Calu3 (cell line): ENCODE results near the gene GALNT5. TPM values are rescaled to one million over a fixed set of nuclear protein-coding genes. Genes with fewer than 3 reads are reported as not detected.

Source experiments
- BruUV-seq: library from RNA; stranded (reverse); fragments of 400-500 nt; replicated peaks from 2 replicates; lab custom pipeline; 2021; lab: Mats Ljungman, UMichigan
- CTCF ChIA-PET: fragments of 300-600 bp; sonication (Branson Sonifier 250); formaldehyde crosslinking; loops from one replicate; lab custom pipeline; 2022; ENCODE audit warnings: antibody characterized with exemption; lab: Charles Lee
- DNase-seq: peaks from one replicate; pipeline ENCODE4 v3.0.0; 2022
- H3K27ac Mint-ChIP-seq: one replicate; pipeline ENCODE4 v1.8.0; 2022; ENCODE audit warnings: mixed read lengths; ENCODE audit not compliant: unreplicated experiment
- H3K27me3 Mint-ChIP-seq: one replicate; pipeline ENCODE4 v1.8.0; 2022; ENCODE audit warnings: mixed read lengths; ENCODE audit not compliant: unreplicated experiment
- H3K36me3 Mint-ChIP-seq: one replicate; pipeline ENCODE4 v1.8.0; 2022; ENCODE audit warnings: mild to moderate bottlenecking, moderate library complexity, mixed read lengths; ENCODE audit not compliant: insufficient read depth, unreplicated experiment
- H3K4me1 Mint-ChIP-seq: one replicate; pipeline ENCODE4 v1.8.0; 2022; ENCODE audit warnings: mild to moderate bottlenecking, low read depth, mixed read lengths; ENCODE audit not compliant: unreplicated experiment
- H3K4me3 Mint-ChIP-seq: one replicate; pipeline ENCODE4 v1.8.0; 2022; ENCODE audit warnings: mild to moderate bottlenecking, low read depth, moderate library complexity, mixed read lengths; ENCODE audit not compliant: unreplicated experiment
- H3K9me3 Mint-ChIP-seq: one replicate; pipeline ENCODE4 v1.8.0; 2022; ENCODE audit warnings: low read depth, mixed read lengths; ENCODE audit not compliant: unreplicated experiment
- CTCF ChIP-seq: fragments of 200-600 bp; IDR thresholded peaks from one replicate; pipeline ENCODE4 v1.8.0; 2022; ENCODE audit warnings: antibody characterized with exemption; ENCODE audit not compliant: unreplicated experiment
- intact Hi-C: fragments of 100-400 bp; cut with micrococcal nuclease; formaldehyde crosslinking; loops from one replicate; pipeline ENCODE4 v1.10.0; 2022; ENCODE audit not compliant: unreplicated experiment
- total RNA-seq: library from RNA; stranded (reverse); gene quantifications from 2 replicates; pipeline ENCODE4 v1.2.3, GENCODE V29; 2022

GALNT5 gene
- total RNA-seq, 1 experiment from 2014 or later = 51.7 TPM

DNA sequence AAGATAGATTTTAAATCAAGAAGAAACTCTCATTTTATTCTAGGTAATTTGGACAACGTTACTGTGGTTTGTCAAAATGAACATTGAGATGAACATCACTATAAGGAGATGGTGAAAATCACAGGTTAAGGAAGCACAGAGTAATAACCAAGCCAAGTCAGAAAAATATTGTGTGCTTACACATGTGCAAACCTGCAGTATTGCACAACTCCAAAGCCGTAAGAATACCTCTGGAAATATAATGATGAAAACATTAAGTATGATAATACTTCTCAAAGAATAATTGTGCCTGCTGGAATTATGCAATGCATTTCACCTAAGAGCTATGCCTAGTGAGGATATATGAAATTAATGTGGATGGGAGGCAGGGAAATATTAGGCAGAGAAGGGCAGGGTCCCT, 21.1 kb upstream of the GALNT5 start:
- Mint-ChIP-seq H3K36me3 (no peaks in the 10 kb centered on the region), H3K9me3 (peaks cover 2% of the 10 kb centered on the region), H3K4me1 (no peaks in the 10 kb centered on the region), H3K4me3 (no peak overlapping the region), H3K27me3 (no peaks in the 10 kb centered on the region), H3K27ac (no peak overlapping the region)
- no peak for TF ChIP-seq CTCF
- CTCF ChIA-PET = no interaction called here
- intact Hi-C loops = no loop called here
- BruUV-seq = no TSS peak
- no peak for DNase-seq

DNA sequence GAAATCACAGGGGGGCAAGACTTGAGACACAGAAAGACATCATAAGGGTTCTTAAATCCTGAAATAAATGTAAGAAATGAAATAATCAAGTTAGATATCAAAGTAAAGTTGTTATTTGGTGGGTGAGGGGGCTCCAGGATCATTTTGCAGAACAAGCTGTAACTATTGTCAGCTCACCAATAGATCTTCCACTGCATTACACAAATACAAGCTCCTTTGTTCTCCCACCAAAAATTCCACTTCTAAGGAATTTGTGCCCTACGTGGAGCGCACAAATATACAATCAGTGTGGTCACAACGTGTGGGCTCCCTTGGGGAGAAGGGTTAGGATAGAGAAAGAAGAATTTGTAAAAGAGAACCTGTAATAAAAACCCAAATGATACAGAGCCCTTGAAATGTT, 19.2 kb upstream of the GALNT5 start:
- no peak for TF ChIP-seq CTCF

GRCh38 chr2:157244691-157245090, 12.8 kb upstream of the GALNT5 start:
- DNase-seq = no peak
- TF ChIP-seq CTCF = no peak
- no TSS peak for BruUV-seq
- intact Hi-C loops = no loop called here
- no peak overlapping the region for H3K4me3 Mint-ChIP-seq
- CTCF ChIA-PET = no interaction called here
- H3K9me3 Mint-ChIP-seq = no peaks in the 10 kb centered on the region
- peaks cover 12% of the 10 kb centered on the region for H3K36me3 Mint-ChIP-seq
- peak overlapping the region; percentile 89 for H3K27ac Mint-ChIP-seq
- peaks cover 40% of the 10 kb centered on the region for H3K4me1 Mint-ChIP-seq
- no peaks in the 10 kb centered on the region for H3K27me3 Mint-ChIP-seq

More for the DNA sequence above, 19.2 kb upstream of the GALNT5 start:
- H3K4me1 Mint-ChIP-seq = no peaks in the 10 kb centered on the region
- H3K4me3 Mint-ChIP-seq = no peak overlapping the region
- no peaks in the 10 kb centered on the region for H3K9me3 Mint-ChIP-seq
- no peak overlapping the region for H3K27ac Mint-ChIP-seq
- intact Hi-C loops = no loop called here
- no peak for DNase-seq
- no TSS peak for BruUV-seq
- no peaks in the 10 kb centered on the region for H3K36me3 Mint-ChIP-seq
- no peaks in the 10 kb centered on the region for H3K27me3 Mint-ChIP-seq
- CTCF ChIA-PET = no interaction called here

GRCh38 chr2:157245144-157245840, 12.2 kb upstream of the GALNT5 start:
- Mint-ChIP-seq H3K36me3 (peaks cover 12% of the 10 kb centered on the region), H3K4me3 (peak overlapping the region; percentile 19), H3K4me1 (peaks cover 40% of the 10 kb centered on the region), H3K27ac (peak overlapping the region; percentile 89), H3K27me3 (no peaks in the 10 kb centered on the region), H3K9me3 (no peaks in the 10 kb centered on the region)
- no peak for TF ChIP-seq CTCF
- intact Hi-C loops = no loop called here
- DNase-seq = no peak
- CTCF ChIA-PET = no interaction called here
- BruUV-seq = no TSS peak
